Subcutaneous abdominal adipose tissue (tissue), 5 donors: Measurements from ENCODE around the gene PIK3C2B.
A peak's percentile ranks its signal among the peaks of the same experiment; 100 is the strongest.
"Not testable (repeated sequence)": the region's sequence is repeated elsewhere in the genome, so short reads cannot be mapped to it uniquely, and the experiment has no call there.

Source experiments
- H3K27ac ChIP-seq: one replicate; pipeline ENCODE4 v1.7.0; 2013; ENCODE audit warnings: low read depth, mild to moderate bottlenecking, inconsistent platforms, low read length, moderate library complexity
- H3K27me3 ChIP-seq, 5 donors: one replicate each; pipeline ENCODE4 v1.7.0; 2013; ENCODE audit warnings: low read length in 5 of 5, inconsistent platforms in 1 of 5; ENCODE audit not compliant: control insufficient read depth in 5 of 5, insufficient read depth in 4 of 5
- H3K36me3 ChIP-seq, 5 donors: one replicate each; pipeline ENCODE4 v1.7.0; 2013; ENCODE audit warnings: low read length in 5 of 5; ENCODE audit not compliant: control insufficient read depth in 5 of 5, insufficient read depth in 5 of 5
- H3K4me1 ChIP-seq, 5 donors: one replicate each; pipeline ENCODE4 v1.7.0; 2013; ENCODE audit warnings: low read length in 5 of 5, mild to moderate bottlenecking in 3 of 5, moderate library complexity in 1 of 5; ENCODE audit not compliant: control insufficient read depth in 5 of 5, insufficient read depth in 5 of 5
- H3K4me3 ChIP-seq, 5 donors: one replicate each; pipeline ENCODE4 v1.7.0; 2013; ENCODE audit warnings: low read length in 5 of 5, low read depth in 1 of 5
- H3K9ac ChIP-seq, 5 donors: one replicate each; pipeline ENCODE4 v1.7.0; 2013; ENCODE audit warnings: low read length in 5 of 5, mild to moderate bottlenecking in 4 of 5, moderate library complexity in 3 of 5
- H3K9me3 ChIP-seq, 5 donors: one replicate each; pipeline ENCODE4 v1.7.0; 2013; ENCODE audit warnings: low read length in 5 of 5; ENCODE audit not compliant: control insufficient read depth in 5 of 5
- donor health status: healthy.
- donor health status: healthy.
- donor health status: healthy.
- donor health status: healthy.
- donor health status: healthy.

Gene PIK3C2B

GRCh38 chr1:204498981-204499380, 4.4 kb upstream of the PIK3C2B start:
- H3K9me3 ChIP-seq: no peaks in the 10 kb centered on the region
- H3K27ac ChIP-seq: no peak overlapping the region
- H3K4me3 ChIP-seq: no peak overlapping the region
- H3K4me1 ChIP-seq: peaks cover 0 to 26% (median 16%) of the 10 kb centered on the region in 5 donors
- no peak overlapping the region for H3K9ac ChIP-seq
- no peaks in the 10 kb centered on the region for H3K36me3 ChIP-seq
- no peaks in the 10 kb centered on the region for H3K27me3 ChIP-seq

DNA sequence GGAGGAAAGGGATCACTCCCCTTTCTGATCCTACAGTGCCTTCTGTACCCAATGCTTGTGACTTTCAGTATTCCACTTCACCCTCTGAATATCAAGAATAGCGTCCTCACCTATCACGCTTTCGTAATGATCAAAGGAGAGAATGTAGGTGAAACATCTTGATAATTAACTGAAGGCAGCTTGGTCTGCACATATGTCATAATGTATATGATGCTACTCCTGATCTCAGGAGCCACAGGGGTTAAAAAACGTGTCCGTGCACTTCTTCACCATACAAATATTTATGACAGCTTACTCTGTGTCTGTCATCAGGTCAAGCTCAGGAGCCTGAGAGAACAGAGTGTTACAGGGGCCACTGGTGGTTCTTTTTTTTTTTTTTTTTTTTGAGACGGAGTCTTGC, 1.2 kb upstream of the PIK3C2B start:
- Histone ChIP-seq H3K4me1 (peaks cover 4 to 53% (median 42%) of the 10 kb centered on the region in 5 donors), H3K27ac (no peak overlapping the region), H3K9me3 (no peaks in the 10 kb centered on the region), H3K4me3 (no peak overlapping the region), H3K36me3 (no peaks in the 10 kb centered on the region), H3K27me3 (no peaks in the 10 kb centered on the region), H3K9ac (no peak overlapping the region)

- Histone ChIP-seq H3K27ac (peak overlapping the region; percentile 73), H3K9me3 (no peaks in the 10 kb centered on the region), H3K4me3 (peak overlapping the region; percentile 85 to 98 (median 88)), H3K4me1 (peaks cover 4 to 57% (median 45%) of the 10 kb centered on the region in 5 donors), H3K27me3 (no peaks in the 10 kb centered on the region), H3K9ac (peak overlapping the region; percentile 21 to 86 (median 77)), H3K36me3 (peaks cover 0 to 2% (median 1%) of the 10 kb centered on the region in 5 donors)
Measured at GRCh38 chr1:204495078-204495753, 611 bp upstream of the PIK3C2B start.

DNA sequence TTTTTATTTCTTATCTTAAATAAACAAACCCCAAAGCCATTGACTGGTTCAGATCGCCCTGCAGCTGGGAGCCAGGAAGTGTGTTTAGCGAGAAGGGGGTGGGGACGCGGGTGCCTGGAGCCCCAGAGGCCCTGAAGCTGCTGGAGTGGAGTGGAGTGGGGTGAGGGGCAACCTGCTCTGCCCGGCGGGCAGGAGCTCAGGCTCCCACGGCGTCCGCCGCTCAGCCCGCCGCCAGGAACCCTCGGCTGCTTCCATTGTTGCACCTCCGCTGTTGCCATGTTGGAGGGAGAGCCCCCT, 673 bp downstream of the PIK3C2B start:
- H3K4me1 ChIP-seq: peaks cover 8 to 52% (median 40%) of the 10 kb centered on the region in 5 donors
- no peaks in the 10 kb centered on the region for H3K27me3 ChIP-seq
- peaks cover 0 to 8% (median 5%) of the 10 kb centered on the region in 5 donors for H3K36me3 ChIP-seq
- H3K9me3 ChIP-seq: no peaks in the 10 kb centered on the region
- peak overlapping the region; percentile 85 to 98 (median 93) for H3K4me3 ChIP-seq
- H3K9ac ChIP-seq: peak overlapping the region; percentile 73 to 86 (median 77)
- H3K27ac ChIP-seq: peak overlapping the region; percentile 73

GRCh38 chr1:204493145-204493983, 1.2 kb downstream of the PIK3C2B start:
- Histone ChIP-seq H3K4me1 (peaks cover 8 to 51% (median 41%) of the 10 kb centered on the region in 5 donors), H3K27me3 (no peaks in the 10 kb centered on the region), H3K9me3 (no peaks in the 10 kb centered on the region), H3K4me3 (peak overlapping the region; percentile 85 to 98 (median 93)), H3K36me3 (peaks cover 0 to 8% (median 5%) of the 10 kb centered on the region in 5 donors), H3K9ac (peak overlapping the region; percentile 75 to 86 (median 81)), H3K27ac (peak overlapping the region; percentile 73)

- Histone ChIP-seq H3K36me3 (peaks cover 0 to 9% (median 5%) of the 10 kb centered on the region in 5 donors), H3K9me3 (no peaks in the 10 kb centered on the region), H3K4me3 (peak overlapping the region in 3 of 5 donors; percentile 85 to 93 (median 88)), H3K27me3 (no peaks in the 10 kb centered on the region), H3K9ac (peak overlapping the region in 4 of 5 donors; percentile 75 to 86 (median 80)), H3K27ac (peak overlapping the region; percentile 73), H3K4me1 (peaks cover 8 to 54% (median 41%) of the 10 kb centered on the region in 5 donors)
Measured at GRCh38 chr1:204491655-204492054, 3.0 kb downstream of the PIK3C2B start.

DNA sequence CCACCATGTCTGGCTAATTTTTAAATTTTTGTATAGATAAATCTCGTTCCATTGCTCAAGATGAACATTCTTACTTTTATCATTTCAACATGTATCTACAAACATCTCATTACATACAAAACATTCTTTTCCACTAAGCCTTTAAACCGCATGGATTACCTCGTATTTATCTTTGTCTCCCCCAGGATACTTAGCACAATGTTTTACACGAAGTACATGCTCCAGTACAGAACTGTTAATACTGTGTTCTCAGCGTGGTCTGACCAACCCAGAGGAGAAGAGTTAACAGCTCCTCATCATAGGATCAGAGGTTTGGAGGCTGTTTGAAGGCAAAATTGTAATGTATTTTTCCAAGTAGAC, 7.4 kb downstream of the PIK3C2B start:
- Histone ChIP-seq H3K36me3 (peaks cover 0 to 9% (median 5%) of the 10 kb centered on the region in 5 donors), H3K9ac (no peak overlapping the region), H3K9me3 (no peaks in the 10 kb centered on the region), H3K4me3 (no peak overlapping the region), H3K4me1 (peaks cover 6 to 57% (median 32%) of the 10 kb centered on the region in 5 donors), H3K27me3 (no peaks in the 10 kb centered on the region), H3K27ac (no peak overlapping the region)

DNA sequence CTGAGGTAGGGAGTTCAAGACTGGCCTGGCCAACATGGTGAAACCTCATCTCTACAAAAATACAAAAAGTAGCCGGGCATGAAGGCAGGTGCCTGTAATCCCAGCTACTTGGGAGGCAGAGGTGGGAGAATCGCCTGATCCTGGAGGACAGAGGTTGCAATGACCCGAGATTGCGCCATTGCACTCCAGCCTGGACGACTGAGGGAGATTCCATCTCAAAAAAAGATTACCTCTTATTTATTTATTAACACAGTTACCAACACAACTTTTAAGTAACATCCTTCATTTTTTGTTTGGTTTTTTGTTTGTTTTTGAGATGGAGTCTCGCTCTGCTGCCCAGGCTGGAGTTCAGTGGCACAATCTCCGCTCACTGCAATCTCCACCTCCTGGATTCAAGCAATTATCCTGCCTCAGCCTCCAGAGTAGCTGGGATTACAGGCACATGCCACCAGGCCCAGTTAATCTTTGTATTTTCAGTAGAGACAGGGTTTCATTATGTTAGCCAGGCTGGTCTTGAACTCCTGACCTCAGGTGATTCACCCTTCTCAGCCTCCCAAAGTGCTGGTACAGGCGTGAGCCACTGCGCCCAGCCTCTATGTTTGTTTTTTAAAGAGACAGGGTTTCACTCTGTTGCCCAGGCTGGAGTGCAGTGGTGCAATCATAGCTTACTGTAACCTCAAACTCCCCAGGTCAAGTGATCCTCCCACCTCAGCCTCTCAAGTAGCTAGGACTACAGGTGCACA, 7.9 kb downstream of the PIK3C2B start:
- H3K36me3 ChIP-seq, H3K27ac ChIP-seq, H3K9ac ChIP-seq, H3K9me3 ChIP-seq, H3K27me3 ChIP-seq, H3K4me3 ChIP-seq: not testable (repeated sequence)
- peaks cover 7 to 57% (median 32%) of the 10 kb centered on the region in 5 donors for H3K4me1 ChIP-seq

- peaks cover 12 to 69% (median 57%) of the 10 kb centered on the region in 5 donors for H3K4me1 ChIP-seq
- no peak overlapping the region for H3K9ac ChIP-seq
- H3K27ac ChIP-seq: peak overlapping the region; percentile 32
Measured at GRCh38 chr1:204483791-204484190, 10.8 kb downstream of the PIK3C2B start.

More at GRCh38 chr1:204483791-204484190, 10.8 kb downstream of the PIK3C2B start:
- H3K9me3 ChIP-seq: no peaks in the 10 kb centered on the region
- H3K36me3 ChIP-seq: peaks cover 0 to 4% (median 0%) of the 10 kb centered on the region in 5 donors
- no peaks in the 10 kb centered on the region for H3K27me3 ChIP-seq
- no peak overlapping the region for H3K4me3 ChIP-seq
